D341Med (cell line): ENCODE measurements around the gene CFL2.
"Not testable (repeated sequence)": the region's sequence is repeated elsewhere in the genome, so short reads cannot be mapped to it uniquely, and the experiment has no call there.

ENCODE experiments used
- DNase-seq: peaks from one replicate; pipeline ENCODE4 v3.0.0; 2012; ENCODE audit warnings: low spot score

Gene CFL2

DNA sequence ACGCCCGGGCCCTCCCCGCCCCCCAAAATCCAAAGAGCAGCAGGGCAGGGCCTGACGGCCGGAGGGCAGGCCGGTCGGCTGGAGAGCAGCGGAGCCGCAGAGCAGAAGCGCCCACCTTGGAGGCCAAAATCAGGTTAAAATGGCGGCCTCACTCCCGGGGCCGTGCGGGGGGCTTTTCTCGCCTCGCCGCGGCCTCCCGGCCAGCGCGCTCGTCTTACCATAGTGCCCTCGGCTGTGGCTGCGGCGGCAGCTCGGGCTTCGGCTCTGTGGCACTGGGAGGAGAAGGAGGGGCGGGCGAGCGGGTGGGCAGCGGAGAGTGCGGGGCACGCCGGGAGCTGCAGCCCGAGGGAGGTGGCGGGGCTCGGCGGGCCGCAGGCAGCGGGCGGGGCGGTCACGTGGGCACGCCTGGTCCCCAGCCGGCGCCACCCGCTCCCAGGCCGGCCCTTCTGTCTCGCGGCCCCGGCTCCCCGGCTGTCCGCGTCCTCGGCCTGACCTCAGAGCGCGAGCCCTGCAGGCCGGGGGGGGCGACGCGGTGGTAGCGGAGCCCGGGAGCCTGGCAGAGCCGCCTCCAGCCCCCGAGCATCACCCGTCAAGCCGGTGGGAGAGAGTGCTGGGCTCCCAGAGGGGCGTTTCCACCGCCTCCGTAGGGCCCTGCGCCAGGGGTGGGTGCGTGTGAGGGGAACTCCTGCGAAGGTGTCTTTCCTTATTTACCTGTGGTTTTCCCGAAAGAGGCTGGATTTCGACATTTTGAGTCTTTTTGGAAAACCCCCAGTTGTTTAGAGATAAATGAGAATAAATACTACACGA, at the start of gene CFL2:
TSS of gene CFL2 (minus strand) at position 274 of the 807 bp plus-strand sequence. CDS start at position 221, 53 bp downstream.
- peak; percentile 98 for DNase-seq

DNA sequence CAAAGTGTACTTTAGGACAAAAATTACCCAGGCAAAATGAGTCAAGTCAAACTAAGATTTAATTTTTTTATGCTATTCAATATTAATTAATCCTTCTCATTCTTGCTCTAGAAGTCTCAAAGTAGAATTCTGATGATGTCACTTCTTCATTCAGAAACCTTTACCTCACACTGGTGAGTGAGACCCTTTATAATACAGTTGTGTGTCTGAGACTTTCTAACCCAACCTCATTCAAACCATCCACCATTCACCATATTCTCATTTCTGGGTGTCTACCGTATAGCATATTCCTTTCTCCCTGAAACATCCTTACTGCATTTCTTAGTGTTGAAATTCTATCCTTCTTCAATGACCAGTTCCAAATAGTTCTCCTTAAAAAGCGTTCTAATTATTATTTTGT, 40.8 kb upstream of the CFL2 start:
- DNase-seq = no peak

DNA sequence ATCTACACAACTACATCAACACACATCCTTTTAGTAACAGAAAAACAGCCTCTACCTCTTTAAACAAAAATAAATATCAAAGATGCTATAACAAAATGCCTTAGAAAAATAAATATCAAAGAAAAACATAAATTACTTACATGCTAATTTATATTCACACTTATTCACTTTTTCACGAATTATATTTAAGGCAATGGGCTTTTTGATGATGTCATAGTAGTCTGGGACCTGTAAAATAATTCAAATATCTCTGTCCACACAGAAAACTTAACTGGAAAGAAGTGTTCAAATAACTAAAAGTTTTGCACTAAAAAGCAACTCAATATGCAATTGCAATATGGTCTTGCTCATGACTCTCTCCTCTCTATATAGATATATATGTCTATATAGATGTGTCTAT, 40.3 kb upstream of the CFL2 start:
- DNase-seq = no peak

DNA sequence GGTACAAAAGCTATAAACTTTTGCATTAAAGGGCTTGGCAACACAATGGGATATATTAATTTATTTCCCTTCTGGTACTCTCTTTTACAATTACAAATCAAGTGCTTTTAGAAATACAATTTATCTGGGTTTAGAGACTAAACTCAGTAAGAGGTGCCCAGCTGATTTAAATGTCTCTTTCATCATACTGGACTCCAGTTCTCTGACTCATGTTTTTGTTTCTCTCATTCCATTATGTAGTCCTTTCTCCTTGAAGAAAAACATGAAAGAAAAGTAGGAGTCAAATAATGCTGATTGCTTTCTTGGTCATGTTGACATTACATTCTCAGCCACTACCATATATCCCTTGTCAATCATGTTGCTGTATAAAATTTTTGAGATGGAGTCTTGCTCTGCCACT, 36.3 kb upstream of the CFL2 start:
- no peak for DNase-seq

DNA sequence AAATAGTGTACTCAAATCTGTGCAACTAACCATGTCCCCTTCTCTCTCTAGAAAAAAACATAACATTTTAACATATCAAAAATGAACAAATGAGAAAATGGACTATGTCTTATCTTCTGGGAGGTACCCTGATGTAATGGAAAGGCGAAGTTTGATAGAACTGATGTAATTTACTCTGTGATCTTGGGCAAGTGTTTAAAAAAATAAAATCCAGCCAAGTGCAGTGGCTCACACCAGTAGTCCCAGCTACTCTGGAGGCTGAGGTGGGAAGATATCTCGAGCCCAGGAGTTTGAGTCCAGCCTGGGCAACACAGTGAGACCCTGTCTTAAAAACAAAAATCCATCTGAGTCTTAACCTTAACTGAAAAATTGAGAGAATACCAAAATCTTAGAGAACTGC, 35.8 kb upstream of the CFL2 start:
- no peak for DNase-seq

DNA sequence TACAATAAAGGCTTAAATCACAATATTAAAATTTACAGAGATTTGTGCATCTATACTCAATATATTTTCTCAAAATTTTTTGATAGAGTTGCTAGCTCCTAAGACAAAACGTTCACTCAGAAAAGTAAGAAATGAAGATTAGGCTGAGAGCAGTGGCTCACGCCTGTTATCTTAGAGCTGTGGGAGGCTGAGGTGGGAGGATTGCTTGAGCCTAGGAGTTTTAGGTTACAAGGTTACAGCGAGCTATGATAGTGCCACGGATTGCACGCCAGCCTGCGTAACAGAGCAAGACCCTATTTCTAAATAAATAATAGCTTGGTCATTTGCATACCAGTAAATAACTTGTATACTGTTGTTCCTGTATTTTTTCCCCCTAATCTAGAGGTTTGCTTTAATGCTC, 35.0 kb upstream of the CFL2 start:
- DNase-seq = no peak

DNA sequence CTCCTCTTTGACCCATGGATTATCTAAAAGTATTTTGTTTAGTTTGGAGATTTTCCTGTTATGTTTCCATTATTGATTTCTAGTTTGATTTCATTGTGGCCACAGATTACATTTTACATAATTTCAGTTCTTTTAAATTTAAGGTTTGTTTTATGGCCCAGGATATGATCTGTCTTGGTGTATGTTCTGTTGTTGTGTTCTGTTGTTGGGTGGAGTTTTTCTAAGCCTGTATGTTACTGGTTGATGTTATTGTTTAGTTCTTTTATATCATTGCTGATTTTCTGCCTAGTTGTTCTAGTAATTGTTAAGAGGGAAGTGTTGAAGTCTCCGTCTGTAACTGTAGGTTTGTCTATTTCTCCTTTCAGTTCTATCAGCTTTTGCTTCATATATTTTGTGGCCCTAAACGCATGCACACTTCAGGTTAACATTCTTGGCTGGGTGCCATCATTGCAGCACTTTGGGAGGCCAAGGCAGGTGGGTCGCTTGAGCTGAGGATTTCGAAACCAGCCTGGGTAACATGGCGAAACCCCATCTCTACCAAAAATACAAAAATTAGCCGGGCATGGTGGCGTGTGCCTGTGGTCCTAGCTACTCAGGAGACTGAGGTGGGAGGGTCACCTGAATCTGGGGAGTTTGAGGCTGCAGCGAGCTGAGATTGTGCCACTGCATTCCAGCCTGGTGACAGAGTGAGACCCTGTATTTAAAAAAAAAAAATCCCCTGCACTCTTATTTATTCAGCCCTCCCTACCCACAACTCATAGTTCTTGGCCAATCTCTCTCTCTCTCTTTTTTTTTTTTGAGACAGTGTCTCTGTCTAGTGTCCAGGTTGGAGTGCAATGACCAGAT, 28.1 kb upstream of the CFL2 start:
- DNase-seq = no peak

DNA sequence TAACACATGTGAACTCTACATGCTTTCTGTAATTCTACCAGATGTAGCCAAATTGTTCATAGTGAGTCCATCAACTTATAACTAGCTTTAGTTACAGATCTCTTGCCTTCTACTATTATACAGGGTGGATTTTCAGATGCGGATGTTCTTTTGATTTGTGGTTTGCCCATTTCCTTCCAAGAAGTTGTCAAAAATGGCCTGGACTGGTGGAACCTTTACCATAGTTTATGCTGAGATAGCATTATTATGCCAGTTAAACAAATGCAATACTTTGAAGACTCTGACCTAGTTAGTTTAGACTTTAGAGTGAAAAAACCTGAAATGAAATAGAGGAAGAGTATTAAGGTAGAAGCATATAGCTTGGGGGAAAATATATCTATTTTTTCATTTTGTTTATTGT, 27.4 kb upstream of the CFL2 start:
- DNase-seq = no peak

DNA sequence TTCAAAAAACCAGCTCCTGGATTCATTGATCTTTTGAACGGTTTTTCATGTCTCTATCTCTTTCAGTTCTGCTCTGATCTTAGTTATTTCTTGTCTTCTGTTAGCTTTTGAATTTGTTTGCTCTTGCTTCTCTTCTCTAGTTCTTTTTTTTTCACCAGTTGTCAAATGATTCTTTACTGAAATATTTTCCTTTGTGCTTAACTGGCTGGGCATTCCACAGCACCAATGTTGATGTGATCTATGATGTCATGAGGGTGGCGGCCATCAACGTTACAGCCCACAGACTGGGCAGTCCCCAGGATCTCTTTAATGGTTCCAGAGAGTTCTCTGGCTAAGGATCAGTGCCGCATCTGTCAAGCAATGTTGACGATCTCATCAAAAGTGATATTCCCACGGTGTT, 25.7 kb upstream of the CFL2 start:
- not testable (repeated sequence) for DNase-seq

DNA sequence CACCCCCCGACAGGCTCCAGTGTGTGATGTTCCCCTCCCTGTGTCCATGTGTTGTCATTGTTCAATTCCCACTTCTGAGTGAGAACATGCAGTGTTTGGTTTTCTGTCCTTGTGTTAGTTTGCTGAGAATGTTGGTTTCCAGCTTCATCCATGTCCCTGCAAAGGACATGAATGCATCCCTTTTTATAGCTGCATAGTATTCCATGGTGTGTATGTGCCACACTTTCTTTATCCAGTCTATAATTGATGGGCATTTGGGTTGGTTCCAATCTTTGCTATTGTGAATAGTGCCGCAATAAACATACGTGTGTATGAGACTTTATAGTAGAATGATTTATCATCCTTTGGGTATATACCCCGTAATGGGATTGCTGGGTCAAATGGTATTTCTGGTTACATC, 22.7 kb upstream of the CFL2 start:
- not testable (repeated sequence) for DNase-seq

DNA sequence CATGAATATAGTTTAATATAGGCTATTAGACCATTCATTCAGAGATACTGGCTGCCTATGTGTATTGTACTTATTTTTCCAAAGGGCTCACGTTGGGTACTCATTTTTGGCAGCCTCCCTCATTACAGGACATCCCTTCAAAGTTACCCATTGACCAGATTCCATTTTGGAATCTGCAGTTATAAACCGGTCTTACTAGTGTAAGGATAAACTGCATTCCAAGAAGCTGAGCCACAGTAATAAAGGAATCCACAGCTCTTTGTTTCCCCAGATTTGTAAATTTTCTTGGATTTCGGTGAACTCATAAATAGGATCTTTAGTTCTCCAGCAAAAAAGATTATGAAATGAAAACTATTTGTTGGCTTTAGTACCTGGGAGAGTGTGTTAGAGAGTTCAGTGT, 18.9 kb upstream of the CFL2 start:
- no peak for DNase-seq

DNA sequence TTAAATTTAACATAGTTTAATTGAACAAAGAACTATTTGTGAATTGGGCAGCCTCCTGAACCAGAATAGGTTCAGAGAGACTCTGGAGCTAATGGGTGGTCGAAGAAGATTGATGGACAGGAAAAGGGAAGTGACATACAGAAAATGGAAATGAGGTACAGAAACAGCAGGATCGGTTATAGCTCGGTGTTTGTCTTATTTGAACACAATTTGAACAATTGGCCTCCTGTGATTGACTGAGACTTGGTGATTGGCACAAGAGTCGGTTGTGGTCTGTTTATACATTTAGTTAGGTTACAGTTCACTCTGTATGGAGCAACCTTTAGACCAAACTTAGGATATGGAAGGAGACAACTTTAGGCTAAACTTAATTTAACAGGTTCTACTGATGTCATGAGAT, 18.4 kb upstream of the CFL2 start:
- no peak for DNase-seq

DNA sequence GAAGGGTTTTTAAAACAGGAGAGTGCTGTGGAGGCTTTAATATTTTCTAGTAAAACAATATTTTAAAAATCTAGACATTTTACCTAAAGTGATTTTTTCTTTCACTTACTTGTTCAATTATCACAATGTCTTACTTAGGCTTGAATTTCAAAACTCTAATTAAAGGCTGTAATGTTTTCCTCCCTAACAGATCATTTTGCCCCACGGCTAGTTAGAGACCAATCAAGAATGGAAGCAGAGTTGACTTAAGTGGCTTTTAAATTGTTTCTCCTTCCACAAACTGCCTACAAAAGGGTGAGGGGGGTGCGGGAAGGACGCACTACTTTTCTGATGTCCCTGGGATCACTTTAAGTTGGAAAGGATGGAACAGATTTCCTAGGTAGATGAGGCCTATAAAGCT, 9.5 kb upstream of the CFL2 start:
- no peak for DNase-seq

DNA sequence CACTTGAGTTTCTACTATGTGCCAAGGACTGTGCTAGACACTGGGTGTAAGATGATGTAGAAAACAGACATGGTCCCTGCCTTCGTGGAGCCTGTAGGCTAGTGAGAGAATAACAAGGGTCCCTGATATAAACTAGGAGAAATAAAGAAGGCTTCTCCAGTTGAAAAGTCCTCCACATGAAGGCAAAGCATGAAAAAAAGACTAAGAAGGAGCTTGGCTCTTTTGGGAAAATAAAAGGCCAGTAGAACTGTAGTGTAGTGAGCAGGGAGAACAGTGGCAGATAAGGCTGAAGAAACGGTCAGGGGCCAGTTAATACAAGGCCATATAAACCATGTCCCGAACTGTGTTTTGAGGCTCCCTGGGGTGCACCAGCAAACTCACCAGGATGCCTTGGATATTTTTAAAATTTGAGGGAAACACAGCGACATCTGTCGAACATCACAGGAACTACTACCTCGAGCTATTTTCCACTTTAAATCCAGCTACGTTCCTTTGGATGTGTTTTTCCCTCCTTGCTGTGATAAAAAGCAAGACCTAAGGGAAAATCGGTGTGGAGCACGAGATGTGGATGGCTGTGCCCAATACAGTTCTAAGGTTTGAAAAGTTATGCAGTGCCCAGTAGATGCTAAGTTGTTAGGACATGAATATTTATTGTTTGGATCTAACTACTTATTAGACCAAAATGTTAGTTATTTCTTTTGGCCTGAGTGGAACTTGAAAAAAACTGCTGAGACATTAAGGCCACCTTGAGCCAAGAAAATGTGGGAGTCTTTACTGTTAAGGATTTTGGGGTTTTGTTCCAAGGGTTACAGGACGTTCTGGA, 8.5 kb upstream of the CFL2 start:
- DNase-seq = peak; percentile 76

DNA sequence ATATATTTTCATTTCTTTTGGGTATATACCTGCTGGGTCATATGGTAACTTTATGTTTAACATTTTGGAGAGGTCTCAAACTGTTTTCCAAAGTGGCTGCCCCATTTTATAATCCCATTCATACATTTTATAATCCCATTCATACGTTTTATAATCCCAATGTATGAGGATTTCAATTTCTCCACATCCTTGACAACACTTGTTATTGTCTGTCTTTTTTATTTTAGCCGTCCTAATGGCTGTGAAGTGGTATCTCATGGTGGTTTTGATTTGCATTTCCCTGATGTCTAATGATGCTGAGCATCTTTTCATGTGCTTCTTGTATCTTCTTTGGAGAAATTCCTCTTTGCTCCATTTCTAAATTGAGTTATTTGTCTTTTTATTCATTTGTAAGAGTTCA, 6.7 kb upstream of the CFL2 start:
- no peak for DNase-seq

DNA sequence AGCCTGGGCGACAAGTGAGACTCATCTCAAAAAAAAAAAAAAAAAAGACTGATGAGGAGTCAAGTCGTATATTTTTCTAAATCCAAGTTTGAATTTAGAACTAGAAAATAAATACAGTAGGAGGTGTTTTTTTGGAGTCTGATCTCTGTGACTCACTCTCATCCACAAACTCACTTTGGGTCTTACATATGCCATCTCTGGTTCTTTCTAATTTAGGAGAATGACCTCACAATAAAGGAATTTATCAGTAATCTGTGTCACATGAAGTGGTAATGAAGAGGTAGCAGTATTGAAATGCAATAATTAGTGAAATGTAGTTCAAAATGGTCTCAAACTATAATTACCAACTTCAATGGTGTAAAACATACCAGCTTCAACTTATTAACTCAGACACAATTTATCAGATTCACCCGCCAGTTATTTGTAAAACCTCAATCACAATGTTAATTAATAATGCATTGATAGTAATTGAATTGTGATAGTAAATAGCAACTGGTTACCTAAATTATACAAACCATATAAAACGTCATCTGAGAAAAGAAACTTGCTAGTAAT, 4.4 kb upstream of the CFL2 start:
- no peak for DNase-seq

DNA sequence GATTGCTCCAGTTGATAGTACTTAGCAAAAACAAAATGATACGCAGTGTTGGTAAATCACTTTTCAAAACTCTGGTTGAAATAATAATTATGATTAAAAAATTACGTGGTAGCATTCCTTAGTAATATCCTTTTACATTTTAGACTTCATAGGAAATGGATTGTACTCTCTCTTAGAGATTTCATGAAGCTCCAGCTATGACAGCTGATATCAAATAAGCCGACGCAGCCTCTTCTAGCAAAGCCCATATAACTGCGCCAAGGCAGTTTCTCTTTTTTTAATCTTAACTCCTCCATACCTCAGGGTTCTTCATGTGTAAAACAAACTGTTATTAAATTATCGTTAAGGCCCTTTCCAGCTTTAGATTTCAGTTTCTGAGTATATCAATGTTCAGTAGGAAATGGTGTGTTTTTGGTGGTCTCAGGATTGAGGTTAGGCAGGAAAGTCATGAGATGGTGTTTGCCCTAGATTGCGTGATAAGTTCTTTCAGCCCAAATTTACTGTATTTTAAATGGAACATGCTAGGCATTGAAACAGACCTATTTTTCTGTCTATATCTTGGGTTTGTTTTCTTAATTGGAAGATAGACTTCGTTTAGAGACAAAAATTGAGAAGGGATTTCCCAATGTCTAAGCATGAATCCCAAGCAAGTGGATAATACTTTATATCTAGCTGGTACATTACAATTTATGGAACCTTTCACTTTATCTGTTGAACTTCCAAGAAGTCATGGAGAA, 902 bp upstream of the CFL2 start:
- no peak for DNase-seq

DNA sequence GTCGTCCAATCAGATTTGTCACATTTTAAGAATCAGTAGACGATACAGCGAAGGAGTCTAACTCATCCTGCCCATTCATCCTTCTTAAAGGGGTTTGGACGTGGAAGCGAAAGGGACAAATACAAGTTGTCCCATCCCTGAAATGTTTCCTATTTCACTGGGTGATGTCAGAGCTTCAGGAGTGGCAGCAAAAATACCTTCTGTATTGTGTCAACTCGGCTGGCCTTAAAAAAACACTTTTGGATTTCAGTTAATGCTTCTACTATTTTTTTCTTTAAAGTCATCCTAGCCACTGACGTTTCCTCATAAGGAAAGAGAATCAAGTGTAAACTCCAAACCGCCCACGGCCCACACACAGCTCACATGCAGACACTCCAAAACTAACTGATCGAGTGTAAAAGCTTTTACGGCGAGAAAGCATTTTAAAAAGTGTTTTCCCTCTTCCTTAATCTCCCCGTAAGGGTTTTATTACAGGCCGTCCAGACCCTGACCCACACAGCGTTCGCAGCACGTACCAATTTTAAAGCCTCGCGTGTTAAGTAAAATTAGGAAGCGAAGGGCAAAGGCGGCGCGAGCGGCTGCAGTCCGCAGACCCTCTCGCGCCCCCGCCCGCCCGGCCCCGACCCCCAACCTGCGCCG, 593 bp downstream of the CFL2 start:
- no peak for DNase-seq

DNA sequence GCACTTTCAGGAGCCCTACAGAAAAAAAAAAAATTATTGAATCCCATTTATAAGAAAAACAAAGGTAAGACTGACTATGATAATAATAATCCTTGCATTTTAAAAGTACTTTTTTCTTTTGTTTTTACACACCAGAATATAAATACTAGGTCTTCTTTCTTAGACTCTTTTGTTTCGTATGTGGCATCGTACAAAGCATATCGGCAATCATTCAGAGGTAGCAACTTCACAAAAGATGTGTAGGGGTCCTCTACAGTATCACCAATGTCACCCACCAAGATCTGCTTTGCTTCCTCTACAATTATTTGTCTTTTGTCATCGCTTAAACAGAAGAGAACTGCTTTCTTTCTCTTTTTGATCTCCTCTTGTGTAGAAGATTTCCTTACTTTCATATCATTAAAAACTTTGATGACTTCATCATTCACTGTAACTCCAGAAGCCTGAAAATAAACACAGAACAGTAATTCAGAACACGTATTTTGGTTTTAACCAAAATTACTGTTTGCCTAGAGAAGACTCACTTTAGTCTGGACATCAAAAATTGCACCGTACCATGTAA, 1.2 kb downstream of the CFL2 start:
- DNase-seq = no peak

DNA sequence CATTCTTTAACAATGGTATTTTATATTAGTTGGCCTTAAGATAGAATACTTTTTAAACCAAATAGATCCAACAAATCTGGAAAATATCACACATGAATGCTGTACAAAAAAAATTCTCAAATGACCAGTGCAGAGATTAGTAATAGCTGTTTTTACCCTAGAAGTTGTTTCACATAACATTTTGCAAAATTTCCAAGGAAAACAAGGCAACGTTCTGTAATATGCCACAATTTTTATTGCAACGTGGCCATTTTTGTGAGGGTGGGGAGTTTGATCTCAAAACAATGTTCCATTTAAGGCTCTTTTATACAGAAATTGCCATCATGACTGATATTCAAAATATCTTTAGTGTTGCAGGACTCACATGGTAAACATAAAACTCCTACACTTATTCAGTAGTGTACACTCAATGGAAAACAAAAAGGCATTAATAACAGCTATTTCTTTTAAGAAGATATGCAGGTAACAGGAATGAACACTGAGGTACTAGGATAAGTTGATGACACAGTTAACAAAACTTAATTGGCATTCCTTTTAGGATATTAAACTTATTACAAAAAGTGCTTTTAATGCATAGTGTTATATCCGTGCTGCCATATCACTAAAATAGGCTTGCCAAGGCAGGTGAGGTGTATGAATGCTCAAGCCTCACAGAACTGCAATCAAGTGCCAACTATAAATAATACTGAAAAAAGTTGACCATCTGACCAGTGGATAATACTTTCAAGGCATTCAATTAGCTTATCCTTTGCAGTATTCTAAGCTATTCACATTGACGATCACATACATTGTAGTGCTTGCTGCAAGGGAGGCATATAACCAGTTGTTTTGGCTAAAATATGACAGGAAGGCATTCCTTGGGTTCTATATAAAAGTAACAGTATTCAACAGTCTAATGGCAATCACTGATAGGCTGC, 2.3 kb downstream of the CFL2 start:
- no peak for DNase-seq
